ENCODE measurements around the gene MED13L. TPM values are rescaled to one million over a fixed set of nuclear protein-coding genes. Genes with fewer than 3 reads are reported as not detected.

The MED13L gene
- total and polyA plus RNA-seq, 11 donors: 12.2 to 84.1 (median 60.2) TPM

GRCh38 chr12:116226026-116226425, 51.5 kb downstream of the MED13L start:
- 60 to 84% (median 77%) methylated on average over 2 of the region's 2 CpGs for WGBS, 4 donors
- peaks cover 0 to 34% (median 12%) of the 10 kb centered on the region in 12 donors for H3K4me1 ChIP-seq
- peaks cover 0 to 9% (median 0%) of the 10 kb centered on the region in 9 donors for H3K36me3 ChIP-seq
- H3K4me3 ChIP-seq: no peak overlapping the region
- TF ChIP-seq CTCF (IDR thresholded peaks at IDR 0.05): no peak
- no peak for TF ChIP-seq POLR2A (IDR thresholded peaks at IDR 0.05)
- intact Hi-C loops (cut with DNase I): no loop called here
- no peaks in the 10 kb centered on the region for H3K27me3 ChIP-seq
- ATAC-seq (no peak), DNase-seq (no peak)
- H3K27ac ChIP-seq: no peak overlapping the region
- H3K9me3 ChIP-seq: no peaks in the 10 kb centered on the region

- no peaks in the 10 kb centered on the region for H3K27me3 ChIP-seq
- 41 to 52% (median 49%) methylated on average over 4 of the region's 4 CpGs for WGBS, 4 donors
- intact Hi-C loops (cut with DNase I): no loop called here
- no peak for TF ChIP-seq CTCF (IDR thresholded peaks at IDR 0.05)
- TF ChIP-seq POLR2A (IDR thresholded peaks at IDR 0.05): no peak
- no peaks in the 10 kb centered on the region for H3K9me3 ChIP-seq
- DNase-seq (peak in 4 of 5 donors; percentile 78 to 84 (median 80)), ATAC-seq (peak; percentile 80 to 92 (median 86))
- H3K36me3 ChIP-seq: peaks cover 0 to 3% (median 0%) of the 10 kb centered on the region in 9 donors
- peak overlapping the region in 10 of 12 donors; percentile 3 to 74 (median 42) for H3K27ac ChIP-seq
- H3K4me3 ChIP-seq: peak overlapping the region in 3 of 12 donors; percentile 5 to 7 (median 7)
- peaks cover 0 to 46% (median 21%) of the 10 kb centered on the region in 12 donors for H3K4me1 ChIP-seq
These were observed 55.1 kb downstream of the MED13L start for GRCh38 chr12:116222358-116222757.

GRCh38 chr12:116220756-116221155, 56.7 kb downstream of the MED13L start:
- WGBS, 4 donors: 91 to 98% (median 95%) methylated on average over 3 of the region's 3 CpGs

More at GRCh38 chr12:116220756-116221155, 56.7 kb downstream of the MED13L start:
- no peaks in the 10 kb centered on the region for H3K27me3 ChIP-seq
- H3K9me3 ChIP-seq: no peaks in the 10 kb centered on the region
- no peak overlapping the region for H3K27ac ChIP-seq
- no peak overlapping the region for H3K4me3 ChIP-seq
- H3K4me1 ChIP-seq: peaks cover 0 to 49% (median 25%) of the 10 kb centered on the region in 12 donors
- intact Hi-C loops (cut with DNase I): no loop called here
- peaks cover 0 to 3% (median 0%) of the 10 kb centered on the region in 9 donors for H3K36me3 ChIP-seq
- TF ChIP-seq CTCF (IDR thresholded peaks at IDR 0.05) (no peak), POLR2A (IDR thresholded peaks at IDR 0.05) (no peak)
- DNase-seq: no peak
- no peak for ATAC-seq

All from heart left ventricle (tissue), 16 donors.